H9 (cell line): Measurements from ENCODE around the gene SFXN2. TPM values are rescaled to one million over a fixed set of nuclear protein-coding genes. Genes with fewer than 3 reads are reported as not detected.

ENCODE experiments used
- DNase-seq: peaks from one replicate; pipeline ENCODE4 v3.0.0-alpha.2; 2017
- H2AFZ ChIP-seq: one replicate; pipeline ENCODE4 v1.6.1; 2013; ENCODE audit warnings: mild to moderate bottlenecking, low read length, control low read depth, moderate library complexity
- H2AK5ac ChIP-seq: 2 replicates; pipeline ENCODE4 v1.6.1; 2013; ENCODE audit warnings: low read length, control low read depth, mixed read lengths; ENCODE audit not compliant: insufficient read length
- H2BK120ac ChIP-seq: one replicate; pipeline ENCODE4 v1.6.1; 2013; ENCODE audit warnings: low read depth, mild to moderate bottlenecking, low read length, control low read depth, inconsistent platforms; ENCODE audit not compliant: poor library complexity, severe bottlenecking
- H2BK12ac ChIP-seq: 2 replicates; pipeline ENCODE4 v1.6.1; 2013; ENCODE audit warnings: low read length, control low read depth, mixed read lengths, low read depth; ENCODE audit not compliant: insufficient read length
- H2BK15ac ChIP-seq: 2 replicates; pipeline ENCODE4 v1.6.1; 2013; ENCODE audit warnings: low read depth, low read length, control low read depth
- H2BK20ac ChIP-seq: one replicate; pipeline ENCODE4 v1.6.1; 2013; ENCODE audit warnings: low read depth, mild to moderate bottlenecking, low read length, control low read depth, inconsistent platforms; ENCODE audit not compliant: poor library complexity, severe bottlenecking
- H2BK5ac ChIP-seq: 2 replicates; pipeline ENCODE4 v1.6.1; 2013; ENCODE audit warnings: low read length, control low read depth, mixed read lengths; ENCODE audit not compliant: insufficient read length
- H3K14ac ChIP-seq: 2 replicates; pipeline ENCODE4 v1.6.1; 2013; ENCODE audit warnings: low read length, control low read depth; ENCODE audit not compliant: insufficient read depth
- H3K18ac ChIP-seq: 2 replicates; pipeline ENCODE4 v1.6.1; 2013; ENCODE audit warnings: low read depth, mild to moderate bottlenecking, mixed read lengths, low read length, control low read depth; ENCODE audit not compliant: insufficient read length
- H3K23ac ChIP-seq: 2 replicates; pipeline ENCODE4 v1.6.1; 2013; ENCODE audit warnings: low read length, control low read depth, mixed read lengths, low read depth; ENCODE audit not compliant: insufficient read length
- H3K23me2 ChIP-seq: 2 replicates; pipeline ENCODE4 v1.6.1; 2013; ENCODE audit warnings: low read depth, mild to moderate bottlenecking, mixed read lengths, low read length, control low read depth; ENCODE audit not compliant: insufficient read length, poor library complexity, severe bottlenecking
- H3K27ac ChIP-seq: 2 replicates; pipeline ENCODE4 v1.5.1; 2013; ENCODE audit warnings: low read length, control low read depth, mixed read lengths, low read depth; ENCODE audit not compliant: insufficient read length
- H3K27me3 ChIP-seq: 2 replicates; pipeline ENCODE4 v1.6.1; 2013; ENCODE audit warnings: low read length, control low read depth, inconsistent platforms; ENCODE audit not compliant: insufficient read depth
- H3K4ac ChIP-seq: 2 replicates; pipeline ENCODE4 v1.6.1; 2013; ENCODE audit warnings: low read depth, mild to moderate bottlenecking, control low read depth, inconsistent platforms, low read length, moderate library complexity
- H3K4me1 ChIP-seq: 2 replicates; pipeline ENCODE4 v1.6.1; 2013; ENCODE audit warnings: low read length, control low read depth, inconsistent platforms; ENCODE audit not compliant: insufficient read depth
- H3K4me2 ChIP-seq: 2 replicates; pipeline ENCODE4 v1.6.1; 2013; ENCODE audit warnings: low read length, control low read depth, mixed read lengths; ENCODE audit not compliant: insufficient read length, insufficient read depth
- H3K56ac ChIP-seq: 2 replicates; pipeline ENCODE4 v1.6.1; 2013; ENCODE audit warnings: low read depth, mild to moderate bottlenecking, mixed read lengths, low read length, control low read depth; ENCODE audit not compliant: insufficient read length
- H3K79me1 ChIP-seq: 2 replicates; pipeline ENCODE4 v1.6.1; 2013; ENCODE audit warnings: low read depth, mild to moderate bottlenecking, moderate library complexity, low read length, control low read depth, inconsistent platforms; ENCODE audit not compliant: insufficient read depth, poor library complexity, severe bottlenecking
- H3K79me2 ChIP-seq: 2 replicates; pipeline ENCODE4 v1.6.1; 2013; ENCODE audit warnings: low read length, control low read depth, inconsistent platforms; ENCODE audit not compliant: insufficient read depth
- H3K9ac ChIP-seq: 2 replicates; pipeline ENCODE4 v1.6.1; 2013; ENCODE audit warnings: low read length, control low read depth, mixed read lengths; ENCODE audit not compliant: insufficient read length; ENCODE audit errors: extremely low read depth
- H3K9me3 ChIP-seq: one replicate; pipeline ENCODE4 v1.6.1; 2013; ENCODE audit warnings: low read depth, low read length, inconsistent platforms; ENCODE audit not compliant: control insufficient read depth
- H3T11ph ChIP-seq: one replicate; pipeline ENCODE4 v1.6.1; 2013; ENCODE audit warnings: mild to moderate bottlenecking, low read length, control low read depth, inconsistent platforms
- H4K20me1 ChIP-seq: one replicate; pipeline ENCODE4 v1.6.1; 2013; ENCODE audit not compliant: control insufficient read depth, insufficient read length, insufficient read depth
- H4K5ac ChIP-seq: 2 replicates; pipeline ENCODE4 v1.6.1; 2013; ENCODE audit warnings: low read depth, mild to moderate bottlenecking, mixed read lengths, low read length, control low read depth; ENCODE audit not compliant: insufficient read length
- H4K8ac ChIP-seq: replicated peaks from 2 replicates; pipeline ENCODE4 v1.6.1; 2013; ENCODE audit warnings: low read length, control low read depth, mixed read lengths, low read depth; ENCODE audit not compliant: insufficient read length
- H4K91ac ChIP-seq: 2 replicates; pipeline ENCODE4 v1.6.1; 2013; ENCODE audit warnings: low read depth, mild to moderate bottlenecking, moderate library complexity, mixed read lengths, low read length, control low read depth; ENCODE audit not compliant: insufficient read length
- H3K27ac Mint-ChIP-seq, 3 experiments: 2 replicates in 2 of 3; 3 replicates in 1 of 3; pipeline ENCODE4 v1.8.0; 2020 to 2021; ENCODE audit warnings: mixed read lengths in 3 of 3, mild to moderate bottlenecking in 1 of 3, moderate library complexity in 1 of 3
- H3K27me3 Mint-ChIP-seq: 2 replicates; pipeline ENCODE4 v1.8.0; 2021; ENCODE audit warnings: low read depth, mild to moderate bottlenecking, moderate library complexity, mixed read lengths
- H3K36me3 Mint-ChIP-seq, 3 experiments: 2 replicates in 2 of 3; 3 replicates in 1 of 3; pipeline ENCODE4 v1.8.0; 2020 to 2021; ENCODE audit warnings: low read depth in 3 of 3, mixed read lengths in 3 of 3; ENCODE audit not compliant: insufficient read depth in 1 of 3
- H3K4me1 Mint-ChIP-seq, 2 experiments: 2 replicates each; pipeline ENCODE4 v1.8.0; 2020; ENCODE audit warnings: mixed read lengths in 2 of 2
- H3K4me3 Mint-ChIP-seq, 2 experiments: 2 replicates in 1 of 2; 3 replicates in 1 of 2; pipeline ENCODE4 v1.8.0; 2020 to 2021; ENCODE audit warnings: mild to moderate bottlenecking in 2 of 2, mixed read lengths in 2 of 2, moderate library complexity in 1 of 2
- H3K9me3 Mint-ChIP-seq, 2 experiments: 2 replicates in 1 of 2; 3 replicates in 1 of 2; pipeline ENCODE4 v1.8.0; 2020; ENCODE audit warnings: mild to moderate bottlenecking in 2 of 2, mixed read lengths in 2 of 2, moderate library complexity in 1 of 2
- CTCF ChIP-seq: fragments of 200-600 bp; sonication (generic); conservative IDR thresholded peaks from 3 replicates; pipeline ENCODE4 v1.8.0; 2021; ENCODE audit warnings: antibody characterized with exemption, mild to moderate bottlenecking
- WGBS: extraction: QIAGEN DNeasy Blood & Tissue Kit; methylation state at CpG from one replicate; pipeline ENCODE4 v1.1.7; 2013; ENCODE audit warnings: missing lambda C conversion rate, low lambda C conversion rate, mixed read lengths; ENCODE audit not compliant: insufficient read length; ENCODE audit errors: extremely low coverage; 5-methylcytosine and 5-hydroxymethylcytosine counted together
- total RNA-seq: library from RNA; stranded (reverse); gene quantifications from 2 replicates; pipeline ENCODE4 v1.2.1, GENCODE V29; 2021

The SFXN2 gene
- total RNA-seq, 1 experiment from 2014 or later: 34.7 TPM

- Histone ChIP-seq H4K8ac (no peak within 1 kb of the TSS), H3K4ac (no peak within 1 kb of the TSS), H2BK15ac (no peak within 1 kb of the TSS), H4K91ac (no peak within 1 kb of the TSS), H3K9me3 (no peaks in the 10 kb centered on the region), H3K9ac (peak within 1 kb of the TSS; percentile 80), H2BK120ac (no peak within 1 kb of the TSS), H3K27ac (no peak within 1 kb of the TSS), H3K23ac (no peak within 1 kb of the TSS), H3K4me1 (peaks cover 4% of the 10 kb centered on the region; the same call in 1 of the 2 replicates), H3K27me3 (no peaks in the 10 kb centered on the region), H2BK20ac (no peak within 1 kb of the TSS), H3K79me2 (no peaks in the 10 kb centered on the region; the same call in 1 of the 2 replicates), H2AFZ (no peak within 1 kb of the TSS), H2BK5ac (no peak within 1 kb of the TSS), H2AK5ac (no peak within 1 kb of the TSS), H3K4me2 (peak within 1 kb of the TSS; percentile 96), H3K56ac (no peak within 1 kb of the TSS), H3K18ac (peak within 1 kb of the TSS; percentile 16), H2BK12ac (no peak within 1 kb of the TSS), H3K23me2 (peaks cover 10% of the 10 kb centered on the region), H3T11ph (peak within 1 kb of the TSS; percentile 21), H3K79me1 (no peaks in the 10 kb centered on the region), H3K14ac (0 out of 2 replicates have a peak within 1 kb of the TSS, but pooled peaks have one; percentile 25), H4K5ac (no peak within 1 kb of the TSS), H4K20me1 (no peaks in the 10 kb centered on the region)
- peaks cover 2% of the 10 kb centered on the region for H3K27me3 Mint-ChIP-seq
- WGBS: no CpG with 5 or more reads among the region's 37 CpGs
- no peak for TF ChIP-seq CTCF
- peak within 1 kb of the TSS; percentile 91 to 92 for H3K4me3 Mint-ChIP-seq
- peak within 1 kb of the TSS; percentile 62 to 86 (median 81) for H3K27ac Mint-ChIP-seq
- DNase-seq: peak; percentile 98
- H3K36me3 Mint-ChIP-seq: peaks cover 0 to 6% (median 0%) of the 10 kb centered on the region in 3 experiments; a peak in 2 of 7 replicates
- H3K9me3 Mint-ChIP-seq: peaks cover 0 to 3% of the 10 kb centered on the region in 2 experiments; a peak in 1 of 5 replicates
- H3K4me1 Mint-ChIP-seq: peaks cover 26 to 31% of the 10 kb centered on the region in 2 experiments
Measured at GRCh38 chr10:102743588-102744373, 29.3 kb downstream of the SFXN2 start, which contains the start of gene WBP1L. Gene WBP1L (plus strand): TSS chr10:102743948. CDS start chr10:102744054, 106 bp downstream.
